Measurements from ENCODE around the gene DDX10. TPM values are rescaled to one million over a fixed set of nuclear protein-coding genes. Genes with fewer than 3 reads are reported as not detected.

DDX10 gene
- total RNA-seq, 8 experiments from 2014 or later = 16.0 to 67.6 (median 21.6) TPM

GRCh38 chr11:108666373-108666772, 1.5 kb downstream of the DDX10 start:
- WGBS, 10 experiments = 87 to 100% (median 100%) methylated on average over 2 to 5 of the region's 7 CpGs; no CpG with 5 or more reads in 3 of the 10 experiments
- H3K4me3 ChIP-seq = no peak overlapping the region
- no peak for ATAC-seq (replicated peaks in 6 of 8)

GRCh38 chr11:108669286-108669685, 4.4 kb downstream of the DDX10 start:
- WGBS, 10 experiments = 92 to 100% (median 95%) methylated on average over 1 to 2 of the region's 2 CpGs; no CpG with 5 or more reads in 5 of the 10 experiments
- ATAC-seq (replicated peaks in 6 of 8) = no peak
- H3K27ac ChIP-seq = no peak overlapping the region
- no peak overlapping the region for H3K4me3 ChIP-seq
- in situ Hi-C loops (cut with MboI; ENCODE audit: low pct_unique_long_range_greater_than_20kb in 2 of 9, low sequenced_read_pairs in 9 of 9, unreplicated experiment in 9 of 9) = loop anchor here in 2 of 9 experiments (25.0 kb wide), 3 partner anchors 332 to 1107 kb away; partner anchors contain the start of genes ACAT1 (in 1 of the 2) and ALKBH8 (in 1 of the 2)
- H3K4me1 ChIP-seq (replicated peaks in 1 of 2) = peaks cover 3 to 8% of the 10 kb centered on the region in 2 donors

More at GRCh38 chr11:108666373-108666772, 1.5 kb downstream of the DDX10 start:
- Histone ChIP-seq H3K4me1 (replicated peaks in 1 of 2) (peaks cover 3 to 8% of the 10 kb centered on the region in 2 donors), H3K27ac (no peak overlapping the region)
- in situ Hi-C loops (cut with MboI; ENCODE audit: low pct_unique_long_range_greater_than_20kb in 2 of 9, low sequenced_read_pairs in 9 of 9, unreplicated experiment in 9 of 9) = loop anchor here in 2 of 9 experiments (25.0 kb wide), 3 partner anchors 329 to 1104 kb away; partner anchors contain the start of genes ACAT1 (in 1 of the 2) and ALKBH8 (in 1 of the 2)

GRCh38 chr11:108669711-108670110, 4.8 kb downstream of the DDX10 start:
- WGBS, 10 experiments = 80 to 100% (median 97%) methylated on average over 1 to 7 of the region's 7 CpGs; no CpG with 5 or more reads in 1 of the 10 experiments
- no peak for ATAC-seq (replicated peaks in 6 of 8)
- in situ Hi-C loops (cut with MboI; ENCODE audit: low pct_unique_long_range_greater_than_20kb in 2 of 9, low sequenced_read_pairs in 9 of 9, unreplicated experiment in 9 of 9) = loop anchor here in 2 of 9 experiments (25.0 kb wide), 3 partner anchors 332 to 1107 kb away; partner anchors contain the start of genes ACAT1 (in 1 of the 2) and ALKBH8 (in 1 of the 2)

GRCh38 chr11:108670451-108670850, 5.6 kb downstream of the DDX10 start:
- peak in 2 of 8 experiments; percentile 9 to 14 for ATAC-seq (replicated peaks in 6 of 8)
- in situ Hi-C loops (cut with MboI; ENCODE audit: low pct_unique_long_range_greater_than_20kb in 2 of 9, low sequenced_read_pairs in 9 of 9, unreplicated experiment in 9 of 9) = loop anchor here in 2 of 9 experiments (25.0 kb wide), 3 partner anchors 333 to 1108 kb away; partner anchors contain the start of genes ACAT1 (in 1 of the 2) and ALKBH8 (in 1 of the 2)
- Histone ChIP-seq H3K4me3 (no peak overlapping the region), H3K4me1 (replicated peaks in 1 of 2) (peaks cover 0 to 5% of the 10 kb centered on the region in 2 donors), H3K27ac (no peak overlapping the region)
- WGBS, 10 experiments = 29 to 100% (median 90%) methylated on average over 1 to 4 of the region's 4 CpGs; no CpG with 5 or more reads in 1 of the 10 experiments

More at GRCh38 chr11:108669711-108670110, 4.8 kb downstream of the DDX10 start:
- no peak overlapping the region for H3K4me3 ChIP-seq
- H3K27ac ChIP-seq = no peak overlapping the region
- H3K4me1 ChIP-seq (replicated peaks in 1 of 2) = peaks cover 0 to 5% of the 10 kb centered on the region in 2 donors

- Histone ChIP-seq H3K4me3 (no peak overlapping the region), H3K27ac (no peak overlapping the region), H3K4me1 (replicated peaks in 1 of 2) (no peaks in the 10 kb centered on the region)
- in situ Hi-C loops (cut with MboI; ENCODE audit: low pct_unique_long_range_greater_than_20kb in 2 of 9, low sequenced_read_pairs in 9 of 9, unreplicated experiment in 9 of 9) = loop anchor here in 2 of 9 experiments (25.0 kb wide), 3 partner anchors 335 to 1110 kb away; partner anchors contain the start of genes ACAT1 (in 1 of the 2) and ALKBH8 (in 1 of the 2)
- WGBS, 10 experiments = 0 to 100% (median 73%) methylated on average over 1 to 3 of the region's 3 CpGs; no CpG with 5 or more reads in 2 of the 10 experiments
- ATAC-seq (replicated peaks in 6 of 8) = peak in 4 of 8 experiments; percentile 62 to 93 (median 68)
Observed at GRCh38 chr11:108672113-108672512, 7.2 kb downstream of the DDX10 start.

GRCh38 chr11:108672786-108673185, 7.9 kb downstream of the DDX10 start:
- H3K27ac ChIP-seq = no peak overlapping the region
- peak in 2 of 8 experiments; percentile 35 to 46 for ATAC-seq (replicated peaks in 6 of 8)
- no peaks in the 10 kb centered on the region for H3K4me1 ChIP-seq (replicated peaks in 1 of 2)
- in situ Hi-C loops (cut with MboI; ENCODE audit: low pct_unique_long_range_greater_than_20kb in 2 of 9, low sequenced_read_pairs in 9 of 9, unreplicated experiment in 9 of 9) = loop anchor here in 2 of 9 experiments (25.0 kb wide), 3 partner anchors 335 to 1110 kb away; partner anchors contain the start of genes ACAT1 (in 1 of the 2) and ALKBH8 (in 1 of the 2)
- no peak overlapping the region for H3K4me3 ChIP-seq

- 89 to 100% (median 100%) methylated on average over 1 to 2 of the region's 2 CpGs; no CpG with 5 or more reads in 1 of the 10 experiments for WGBS, 10 experiments
- no peak for ATAC-seq (replicated peaks in 6 of 8)
- H3K4me3 ChIP-seq = no peak overlapping the region
- H3K27ac ChIP-seq = no peak overlapping the region
- H3K4me1 ChIP-seq (replicated peaks in 1 of 2) = no peaks in the 10 kb centered on the region
- in situ Hi-C loops (cut with MboI; ENCODE audit: low pct_unique_long_range_greater_than_20kb in 2 of 9, low sequenced_read_pairs in 9 of 9, unreplicated experiment in 9 of 9) = no loop called here
Observed at GRCh38 chr11:108679045-108679444, 14.2 kb downstream of the DDX10 start.

GRCh38 chr11:108680271-108680670, 15.4 kb downstream of the DDX10 start:
- 50 to 100% (median 100%) methylated on average over 1 of the region's 1 CpG; no CpG with 5 or more reads in 4 of the 10 experiments for WGBS, 10 experiments
- no peaks in the 10 kb centered on the region for H3K4me1 ChIP-seq (replicated peaks in 1 of 2)
- no peak overlapping the region for H3K4me3 ChIP-seq
- no peak overlapping the region for H3K27ac ChIP-seq
- in situ Hi-C loops (cut with MboI; ENCODE audit: low pct_unique_long_range_greater_than_20kb in 2 of 9, low sequenced_read_pairs in 9 of 9, unreplicated experiment in 9 of 9) = no loop called here
- ATAC-seq (replicated peaks in 6 of 8) = no peak

GRCh38 chr11:108685419-108686130, 20.7 kb downstream of the DDX10 start:
- in situ Hi-C loops (cut with MboI; ENCODE audit: low pct_unique_long_range_greater_than_20kb in 2 of 9, low sequenced_read_pairs in 9 of 9, unreplicated experiment in 9 of 9) = no loop called here
- no peak overlapping the region for H3K4me3 ChIP-seq
- WGBS, 10 experiments = no CpG with 5 or more reads among the region's 7 CpGs
- H3K27ac ChIP-seq = no peak overlapping the region
- no peak for ATAC-seq (replicated peaks in 6 of 8)
- no peaks in the 10 kb centered on the region for H3K4me1 ChIP-seq (replicated peaks in 1 of 2)

- Histone ChIP-seq H3K4me3 (no peak overlapping the region), H3K4me1 (replicated peaks in 1 of 2) (no peaks in the 10 kb centered on the region), H3K27ac (no peak overlapping the region)
- ATAC-seq (replicated peaks in 6 of 8) = peak in 3 of 8 experiments; percentile 55 to 97 (median 96)
- 0 to 100% (median 96%) methylated on average over 1 to 2 of the region's 2 CpGs; no CpG with 5 or more reads in 2 of the 10 experiments for WGBS, 10 experiments
- in situ Hi-C loops (cut with MboI; ENCODE audit: low pct_unique_long_range_greater_than_20kb in 2 of 9, low sequenced_read_pairs in 9 of 9, unreplicated experiment in 9 of 9) = no loop called here
Observed at GRCh38 chr11:108693852-108694251, 29.0 kb downstream of the DDX10 start.

GRCh38 chr11:108694846-108695245, 30.0 kb downstream of the DDX10 start:
- H3K4me3 ChIP-seq = no peak overlapping the region
- in situ Hi-C loops (cut with MboI; ENCODE audit: low pct_unique_long_range_greater_than_20kb in 2 of 9, low sequenced_read_pairs in 9 of 9, unreplicated experiment in 9 of 9) = no loop called here
- 80 to 100% (median 100%) methylated on average over 1 of the region's 1 CpG; no CpG with 5 or more reads in 4 of the 10 experiments for WGBS, 10 experiments
- no peak overlapping the region for H3K27ac ChIP-seq
- ATAC-seq (replicated peaks in 6 of 8) = peak in 1 of 8 experiments; percentile 19
- H3K4me1 ChIP-seq (replicated peaks in 1 of 2) = no peaks in the 10 kb centered on the region

- in situ Hi-C loops (cut with MboI; ENCODE audit: low pct_unique_long_range_greater_than_20kb in 2 of 9, low sequenced_read_pairs in 9 of 9, unreplicated experiment in 9 of 9) = no loop called here
- peak; percentile 57 to 91 (median 77) for ATAC-seq (replicated peaks in 6 of 8)
- WGBS, 10 experiments = 77 to 94% (median 85%) methylated on average over 1 to 3 of the region's 3 CpGs; no CpG with 5 or more reads in 3 of the 10 experiments
Observed at GRCh38 chr11:108697872-108698473, 33.1 kb downstream of the DDX10 start.

More at GRCh38 chr11:108697872-108698473, 33.1 kb downstream of the DDX10 start:
- Histone ChIP-seq H3K4me3 (no peak overlapping the region), H3K4me1 (replicated peaks in 1 of 2) (no peaks in the 10 kb centered on the region), H3K27ac (no peak overlapping the region)
